SKM-1 (cell line): ENCODE results near the gene LAG3.

Source experiments
- DNase-seq: peaks from one replicate; lab custom pipeline; 2025; ENCODE audit not compliant: unreplicated experiment; lab: John Stamatoyannopoulos, UW

The LAG3 gene

DNA sequence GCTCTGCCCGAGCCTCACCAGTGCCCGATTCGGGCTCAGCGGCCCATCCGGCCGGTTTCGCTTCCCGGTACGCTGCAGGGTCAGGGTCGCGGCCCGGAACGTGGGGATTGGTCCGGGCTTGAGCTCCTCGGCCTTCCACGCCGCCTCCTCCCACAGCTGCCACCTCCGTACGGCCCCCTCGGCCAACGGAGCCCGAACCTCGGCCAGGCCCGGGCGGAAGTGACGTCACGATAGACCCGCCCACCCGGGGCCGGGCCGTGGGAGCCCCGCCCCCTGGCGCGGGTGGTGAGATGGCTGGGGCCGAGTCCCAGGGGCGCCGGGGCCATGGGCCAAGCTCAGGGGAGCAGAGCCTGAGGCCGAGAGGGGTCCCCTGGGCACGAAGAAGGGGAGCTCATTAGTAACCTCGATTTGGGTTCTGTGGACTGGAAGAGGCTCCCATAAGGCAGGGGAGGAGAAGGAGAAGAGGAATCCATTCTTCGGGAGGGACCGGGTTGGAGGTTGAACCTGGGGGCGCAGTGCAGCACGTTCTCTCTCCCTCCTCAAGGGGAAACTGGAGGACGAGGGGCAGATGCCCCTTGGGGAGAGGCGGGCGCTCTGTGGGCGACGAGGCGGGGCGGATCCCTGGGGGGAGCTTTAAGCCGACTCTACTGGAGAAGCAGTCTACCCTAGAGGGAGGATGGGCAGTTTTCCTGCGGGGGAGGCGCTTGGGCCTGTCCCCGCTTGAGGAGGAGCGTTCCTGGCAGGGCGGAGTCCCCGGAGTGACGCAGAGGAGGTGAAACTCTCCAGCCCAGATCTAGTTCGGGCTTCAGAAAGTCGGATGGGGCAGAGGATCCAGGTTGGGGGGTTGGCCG is 19.2 kb upstream of the LAG3 start, which contains the start of gene MLF2:
TSS of gene MLF2 (minus strand) at position 221 of the 851 bp plus-strand sequence. CDS start 807 bp downstream, outside the sequence.
- DNase-seq = peak; percentile 76

DNA sequence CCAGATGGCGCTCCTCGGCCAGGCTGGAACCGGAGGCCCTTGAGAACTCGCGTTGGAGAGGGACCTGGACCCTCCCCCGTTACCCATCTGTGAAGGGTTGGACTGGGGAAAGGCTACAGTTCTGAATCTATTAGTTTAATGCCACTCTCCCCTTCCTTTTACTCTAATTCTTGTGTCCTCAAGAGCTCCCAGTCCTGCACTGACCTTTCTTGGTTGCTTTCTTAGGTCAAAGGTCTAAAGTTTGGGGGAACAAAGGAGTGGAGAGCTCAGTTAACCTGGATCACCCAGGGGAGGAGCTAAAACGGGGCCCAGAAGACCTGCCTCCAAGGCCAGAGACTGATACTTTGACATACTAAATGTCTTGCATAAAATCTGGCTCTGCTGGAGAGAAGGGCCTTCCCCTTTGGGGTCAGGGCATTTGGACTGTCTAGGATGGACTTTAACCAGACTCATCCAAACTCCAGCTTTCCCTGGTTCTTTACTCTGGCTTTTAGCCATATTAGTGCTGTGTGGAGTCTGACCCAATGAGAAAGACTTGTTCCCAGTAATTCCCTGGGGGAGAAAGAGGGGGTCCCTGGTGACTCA is 18.5 kb upstream of the LAG3 start:
- no peak for DNase-seq

DNA sequence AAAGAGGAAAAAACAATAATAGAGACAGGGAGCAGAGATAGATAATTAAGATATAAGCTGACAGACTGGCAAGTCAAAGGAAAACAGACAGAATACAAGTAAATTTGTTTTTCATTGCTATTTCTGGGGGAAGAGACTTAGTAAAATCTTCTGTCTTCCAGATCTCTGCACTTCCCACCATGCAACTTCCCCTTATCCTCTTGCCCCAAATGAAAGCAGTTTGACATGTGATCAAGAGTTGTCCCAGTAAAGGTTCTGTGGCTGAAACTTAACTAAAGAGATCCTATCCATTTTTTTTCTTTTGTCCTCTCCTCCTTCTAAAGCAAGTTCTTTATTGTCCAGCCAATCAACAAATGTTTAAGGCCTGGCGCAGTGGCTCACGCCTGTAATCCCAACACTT is 17.9 kb upstream of the LAG3 start:
- no peak for DNase-seq

DNA sequence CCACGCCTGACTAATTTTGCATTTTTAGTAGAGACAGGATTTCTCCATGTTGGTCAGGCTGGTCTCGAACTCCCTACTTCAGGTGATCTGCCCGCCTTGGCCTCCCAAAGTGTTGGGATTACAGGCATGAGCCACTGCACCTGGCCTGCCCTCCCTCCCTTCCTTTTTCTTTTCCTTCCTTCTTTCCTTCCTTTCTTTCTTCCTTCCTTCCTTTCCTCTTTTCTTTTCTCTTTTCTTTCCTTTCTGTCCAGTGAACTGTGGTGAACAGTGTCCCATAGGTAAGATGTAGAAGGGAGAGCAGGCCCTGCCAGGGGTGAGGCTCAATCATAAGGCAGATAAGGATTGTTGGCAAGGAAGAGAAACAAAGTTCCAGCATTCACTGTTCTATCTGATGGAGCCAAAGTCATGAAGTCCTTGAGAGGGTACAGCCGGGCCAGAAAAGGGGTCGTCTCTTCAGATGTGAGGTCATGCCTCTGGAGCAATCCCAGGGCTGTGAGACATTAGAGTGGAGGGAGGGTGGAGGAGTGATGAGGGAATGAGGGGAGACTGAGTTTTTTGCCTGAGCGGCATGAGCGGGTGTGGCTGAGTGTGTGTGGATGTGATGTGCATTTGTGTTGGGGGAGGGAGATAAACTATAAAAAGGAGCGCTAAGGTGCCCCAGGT is 15.2 kb upstream of the LAG3 start:
- no peak for DNase-seq

DNA sequence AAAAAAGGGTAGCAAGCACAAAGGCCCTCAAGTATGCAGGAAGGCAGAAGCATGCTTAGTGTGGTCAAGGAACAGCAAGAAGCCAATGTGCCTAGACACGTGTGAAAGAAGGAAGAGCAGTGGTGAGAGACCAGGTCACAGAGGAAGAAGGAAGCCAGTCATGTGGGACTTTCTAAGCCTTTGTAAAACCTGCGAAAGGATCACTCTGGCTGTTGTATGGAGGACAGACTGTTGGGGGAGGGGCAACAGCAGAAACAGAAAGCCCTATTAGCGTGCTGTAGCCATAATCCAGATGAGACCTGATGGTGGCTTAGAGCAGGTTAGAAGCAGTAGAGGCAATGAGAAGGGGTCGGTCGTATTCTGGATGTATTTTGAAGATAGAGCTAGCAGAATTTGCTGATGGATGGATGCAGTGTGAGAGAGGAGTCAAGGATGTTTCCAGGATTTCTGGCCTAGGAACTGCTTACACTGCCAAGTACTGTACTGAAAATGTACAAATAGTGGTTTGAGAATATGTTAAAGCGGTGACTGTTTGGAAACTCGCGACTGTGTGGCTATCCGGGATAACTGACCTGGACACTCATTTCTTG is 13.7 kb upstream of the LAG3 start:
- DNase-seq = no peak

DNA sequence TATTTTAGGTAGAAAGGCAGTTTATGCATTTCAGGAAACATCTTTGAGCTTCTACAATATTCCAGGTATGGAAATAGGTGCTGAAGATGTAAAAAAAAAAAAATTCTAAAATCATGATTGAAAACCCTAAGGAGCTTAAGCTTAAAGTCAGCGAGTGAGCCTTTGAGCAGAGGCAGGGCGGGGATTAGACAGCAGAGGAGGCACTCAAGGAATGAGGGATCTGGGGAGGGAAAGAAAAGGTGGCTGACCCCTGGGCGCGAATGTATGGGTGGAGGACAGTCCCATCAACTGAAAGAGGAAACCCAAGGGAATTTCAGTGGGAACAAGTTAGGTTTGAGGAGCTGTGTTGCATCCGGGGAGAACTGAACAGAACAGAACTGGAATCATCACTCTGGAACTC is 12.6 kb upstream of the LAG3 start:
- DNase-seq = no peak

DNA sequence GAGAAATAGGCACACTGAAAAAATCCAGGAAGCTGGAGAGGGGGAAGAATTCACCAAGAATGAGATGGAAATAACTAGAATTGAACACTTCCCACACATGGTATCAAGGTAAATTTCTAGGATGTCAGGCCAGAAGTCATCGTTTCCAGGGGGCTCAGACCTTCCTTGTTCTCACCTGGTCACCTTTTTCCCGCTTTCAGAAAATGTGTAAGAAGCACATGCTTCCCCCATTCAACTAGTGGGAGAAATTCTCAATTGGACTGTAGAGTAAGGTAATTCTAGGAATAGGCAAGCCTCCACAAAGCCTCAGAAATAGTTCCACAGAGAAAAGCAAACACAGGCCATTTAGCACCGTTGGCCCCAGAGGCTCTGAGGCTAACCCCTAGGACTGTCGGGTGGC is 8.9 kb upstream of the LAG3 start:
- DNase-seq = no peak

DNA sequence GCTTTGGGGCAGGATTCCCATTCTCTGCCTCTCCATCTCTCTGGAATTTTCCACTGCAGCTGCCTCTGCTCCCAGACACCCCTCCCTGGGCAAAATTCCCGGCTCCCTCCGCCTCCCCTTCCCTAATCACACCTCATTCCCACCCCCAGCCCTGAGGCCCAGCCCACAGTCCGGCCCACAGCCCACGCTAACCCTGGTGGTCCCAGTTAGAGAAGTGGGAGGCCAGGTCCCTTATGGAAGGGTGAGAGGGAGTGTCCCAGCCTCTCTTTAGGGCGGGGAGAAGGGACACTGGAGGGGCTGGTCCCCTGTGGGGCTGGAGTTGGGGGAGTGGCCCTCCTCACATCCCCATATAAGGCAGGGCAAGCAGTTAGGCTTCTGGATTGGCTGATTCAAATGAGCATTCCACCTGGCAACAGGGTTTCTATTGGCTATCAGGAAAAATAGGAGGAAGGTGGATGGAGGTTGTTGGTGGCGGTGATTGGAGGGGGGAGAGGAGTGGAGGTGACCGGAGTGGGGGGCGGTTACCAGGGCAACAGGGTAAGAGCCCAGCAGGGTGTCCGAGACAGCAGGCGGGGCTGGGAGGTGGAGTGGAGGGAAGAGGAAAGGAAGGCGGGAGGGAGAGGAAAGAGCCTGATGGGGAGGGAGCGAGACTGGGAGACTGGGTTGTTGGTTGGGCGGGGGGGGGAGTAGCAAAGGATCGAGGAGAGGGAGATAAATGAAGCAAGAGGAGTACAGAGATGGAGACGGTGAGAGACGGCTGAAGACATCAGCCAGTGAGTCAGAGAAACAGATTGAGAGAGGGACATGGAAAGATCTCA is 8.1 kb upstream of the LAG3 start:
- DNase-seq = no peak

DNA sequence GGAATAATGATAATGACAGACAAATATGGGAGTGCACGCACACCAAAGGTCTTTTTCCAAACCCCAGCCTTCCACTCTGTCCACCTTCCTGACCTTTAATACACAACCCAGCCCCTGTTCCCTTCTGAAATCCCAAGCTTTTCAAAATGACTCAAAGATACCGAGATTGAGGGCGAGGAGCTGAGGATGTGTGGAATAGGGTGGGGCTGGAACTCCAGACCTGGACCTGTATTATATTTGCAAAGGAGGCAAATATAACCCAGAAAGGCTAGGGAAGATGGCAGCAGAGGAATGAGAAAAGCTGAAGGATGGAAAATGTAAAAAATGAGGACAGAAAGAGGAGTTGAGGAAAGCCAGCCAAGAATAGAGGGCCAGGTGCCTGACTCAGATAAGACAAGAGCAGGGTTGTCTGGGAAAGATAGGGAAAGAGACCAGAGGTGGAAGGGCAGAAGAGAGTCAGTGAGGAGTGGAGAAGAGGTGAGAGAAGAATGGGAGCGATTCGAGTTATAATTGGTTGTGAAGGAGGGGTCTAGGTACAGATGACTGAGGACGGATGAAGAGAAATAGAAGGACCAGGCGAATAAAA is 7.2 kb upstream of the LAG3 start:
- DNase-seq = no peak

DNA sequence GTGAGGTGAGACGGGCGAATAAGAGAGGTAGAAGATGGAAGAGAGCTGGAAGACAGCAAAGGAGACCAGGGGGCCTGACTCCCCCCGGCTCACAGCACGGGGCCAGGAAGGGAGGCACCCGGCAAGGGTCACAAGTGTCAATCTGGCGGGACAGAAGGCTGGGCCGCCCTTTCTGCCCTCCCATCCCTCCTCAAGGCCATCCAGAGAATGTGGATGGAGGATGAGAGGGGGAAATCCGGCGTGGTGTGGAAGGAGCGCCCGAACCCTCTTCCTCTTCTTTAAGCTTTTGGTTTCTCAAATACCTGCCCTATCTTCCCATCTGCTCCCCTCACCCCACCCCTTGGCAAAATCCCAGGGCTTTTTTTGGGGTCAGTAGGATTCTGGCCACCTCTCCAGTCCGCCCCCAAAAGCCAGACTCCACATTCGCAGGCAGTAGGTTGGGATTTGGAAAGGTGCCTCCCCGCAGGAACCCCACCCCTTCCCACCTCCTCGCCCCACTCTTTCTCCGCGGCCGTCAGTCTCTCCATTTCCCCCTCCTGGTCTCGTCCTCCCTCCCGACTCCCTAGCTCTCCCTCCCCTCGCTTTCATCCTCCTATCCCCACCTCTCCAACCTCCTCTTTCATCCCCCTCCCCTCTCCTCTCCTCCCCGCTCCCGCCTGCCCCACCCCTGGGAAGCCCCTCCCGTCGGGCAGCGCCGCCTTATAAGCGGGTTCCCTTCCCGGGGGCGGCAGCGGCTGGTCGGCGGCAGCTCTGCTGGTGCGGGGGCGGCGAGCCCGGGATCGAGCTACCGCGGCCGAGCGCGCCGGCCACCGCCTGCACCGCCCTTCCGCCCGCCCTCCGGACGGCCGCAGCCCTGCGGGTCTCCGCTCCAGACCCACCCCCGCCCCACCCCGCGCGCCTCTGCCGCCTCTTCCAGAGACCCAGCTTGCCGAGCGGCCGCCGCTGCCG is 6.4 kb upstream of the LAG3 start, which contains the start of gene PTMS:
TSS of gene PTMS (plus strand) at position 730 of the 948 bp plus-strand sequence. CDS start 343 bp downstream, outside the sequence.
- no peak for DNase-seq

DNA sequence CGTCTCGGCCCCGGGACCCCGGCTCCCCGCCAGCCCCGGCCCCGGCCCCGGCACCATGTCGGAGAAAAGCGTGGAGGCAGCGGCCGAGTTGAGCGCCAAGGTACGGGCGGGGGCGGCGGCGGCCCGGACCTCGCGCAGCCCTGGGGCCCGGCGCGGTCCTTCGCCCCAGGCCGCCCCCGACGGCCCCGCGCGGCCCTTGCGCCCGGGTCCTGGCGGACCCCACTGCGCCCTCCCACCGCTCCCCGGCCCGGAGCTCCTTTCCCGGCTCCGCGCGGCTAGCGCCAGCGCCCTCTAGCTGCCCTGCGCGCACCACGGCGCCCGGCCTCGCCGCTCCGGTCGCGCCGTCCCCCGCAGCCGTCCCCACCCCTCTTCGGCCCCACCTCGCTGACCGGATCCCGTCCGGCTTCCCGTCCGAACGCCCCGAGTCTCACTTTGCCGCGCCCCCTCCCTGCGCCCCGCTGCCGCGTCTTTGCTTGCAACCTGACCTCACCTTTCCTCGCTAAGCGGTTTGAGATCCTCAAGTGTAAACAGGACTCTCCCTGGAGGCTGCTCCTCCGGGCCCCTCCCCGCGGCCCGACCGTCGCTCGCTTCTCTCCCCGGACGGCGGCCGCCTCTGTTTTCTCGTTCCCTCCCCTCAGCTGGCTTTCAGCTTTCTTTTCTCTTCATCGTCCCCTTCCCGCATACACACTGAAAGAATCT is 5.5 kb upstream of the LAG3 start:
- no peak for DNase-seq

DNA sequence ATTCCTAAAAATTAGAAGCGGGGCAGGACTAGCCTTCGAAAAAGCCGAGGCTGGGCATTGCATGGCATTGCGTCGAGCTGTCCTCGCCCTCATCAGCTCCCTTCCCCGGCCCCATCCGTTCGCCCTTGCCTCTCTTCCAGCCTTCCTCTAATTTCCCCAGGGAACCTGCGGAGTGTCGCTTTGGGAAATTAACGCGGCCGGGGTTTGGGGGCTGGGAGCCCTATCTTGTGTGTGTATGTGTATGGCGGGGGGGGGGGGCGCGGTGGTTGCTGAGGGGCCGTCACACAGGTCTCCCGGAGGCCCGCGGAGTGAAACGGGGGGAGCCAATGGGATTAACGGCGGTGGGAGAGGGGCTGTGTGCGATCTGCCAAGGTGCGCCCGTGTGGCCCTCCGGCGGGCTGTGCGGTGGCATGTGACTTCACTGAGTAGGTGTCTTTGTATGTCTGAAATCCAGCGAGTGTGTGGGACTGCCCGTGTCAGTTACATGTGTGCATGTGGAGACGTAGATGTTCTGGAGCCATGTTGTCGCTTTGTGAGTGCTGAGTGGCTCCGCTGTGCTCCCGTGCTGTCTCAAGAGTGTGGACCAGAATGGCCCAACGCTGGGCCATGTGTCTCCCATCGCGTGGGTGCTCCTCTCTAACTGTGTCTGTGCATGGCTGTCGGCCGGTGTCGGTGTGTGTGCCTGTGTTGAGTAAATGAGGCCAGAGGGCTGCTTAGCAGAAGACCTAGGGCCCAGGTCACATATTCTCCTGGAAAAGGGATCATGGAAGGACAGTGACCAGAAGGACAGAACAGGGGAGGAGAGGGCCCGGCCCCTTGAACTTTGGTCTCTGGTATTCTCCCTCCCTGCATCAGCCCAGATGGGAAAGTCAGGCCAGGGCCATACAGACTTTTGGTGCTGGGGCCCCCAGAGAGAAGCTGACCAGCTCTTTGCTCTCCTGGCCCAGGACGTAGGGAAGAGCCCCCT is 4.7 kb upstream of the LAG3 start:
- DNase-seq = no peak

DNA sequence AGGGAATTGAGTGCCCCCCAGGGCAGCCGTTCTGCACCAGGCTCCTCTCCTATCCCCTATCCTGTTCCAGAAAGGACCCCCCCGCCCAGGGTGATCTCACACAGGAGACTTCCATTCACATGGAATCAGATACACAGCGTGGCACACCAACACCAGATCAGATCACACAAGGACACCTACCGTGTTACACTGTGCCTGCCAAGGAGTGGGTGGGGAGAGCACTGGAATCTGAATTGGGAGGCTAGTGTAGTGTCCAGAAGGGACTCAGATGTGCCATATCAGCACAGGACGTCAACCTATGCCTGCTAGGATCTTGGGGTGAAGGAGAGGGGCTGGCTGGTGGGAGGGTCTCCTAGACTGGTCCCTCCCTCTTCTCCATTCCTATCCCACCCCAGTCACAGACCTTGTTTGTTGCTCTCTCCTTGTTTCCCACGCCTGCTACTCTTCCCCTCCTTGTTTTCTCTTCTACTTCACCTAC is 3.8 kb upstream of the LAG3 start:
- DNase-seq = no peak

DNA sequence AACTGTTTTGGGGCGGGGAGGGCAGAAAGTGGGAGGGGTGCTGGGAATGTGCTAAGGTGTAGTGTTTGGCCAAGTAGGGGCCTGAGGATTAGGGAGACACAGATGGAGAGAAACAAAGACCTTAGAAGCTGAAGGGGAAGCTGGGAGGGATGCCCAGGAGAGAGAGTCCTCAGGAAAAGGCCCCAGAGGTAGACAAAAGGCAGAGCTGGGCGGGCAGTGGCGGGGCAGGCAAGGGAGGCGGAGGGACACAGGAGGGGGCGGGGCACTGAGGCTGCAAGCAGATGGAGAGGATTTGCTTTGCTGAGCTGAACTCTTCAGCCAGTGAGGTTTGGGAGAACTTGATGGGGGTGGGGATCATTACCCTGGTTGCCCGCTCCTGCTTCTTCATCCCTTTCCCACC is 3.3 kb upstream of the LAG3 start:
- no peak for DNase-seq

DNA sequence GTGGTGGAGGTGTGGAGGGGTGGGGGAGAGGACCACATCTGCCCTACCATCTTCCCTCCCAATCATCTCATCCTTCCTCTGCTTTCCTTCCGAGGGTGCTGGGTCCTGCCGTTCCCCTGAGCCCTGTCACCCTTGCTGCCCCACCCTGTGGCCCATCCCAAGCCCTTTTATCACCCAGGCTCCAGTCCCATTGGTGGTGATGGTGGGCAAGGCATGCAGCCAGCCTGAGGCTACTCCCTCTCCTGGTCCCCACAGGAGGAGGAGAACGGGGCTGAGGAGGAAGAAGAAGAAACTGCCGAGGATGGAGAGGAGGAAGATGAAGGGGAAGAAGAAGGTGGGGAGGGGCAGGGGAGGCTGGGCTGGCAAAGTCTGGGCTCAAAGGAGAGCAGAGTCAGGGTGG is 2.7 kb upstream of the LAG3 start:
- no peak for DNase-seq

DNA sequence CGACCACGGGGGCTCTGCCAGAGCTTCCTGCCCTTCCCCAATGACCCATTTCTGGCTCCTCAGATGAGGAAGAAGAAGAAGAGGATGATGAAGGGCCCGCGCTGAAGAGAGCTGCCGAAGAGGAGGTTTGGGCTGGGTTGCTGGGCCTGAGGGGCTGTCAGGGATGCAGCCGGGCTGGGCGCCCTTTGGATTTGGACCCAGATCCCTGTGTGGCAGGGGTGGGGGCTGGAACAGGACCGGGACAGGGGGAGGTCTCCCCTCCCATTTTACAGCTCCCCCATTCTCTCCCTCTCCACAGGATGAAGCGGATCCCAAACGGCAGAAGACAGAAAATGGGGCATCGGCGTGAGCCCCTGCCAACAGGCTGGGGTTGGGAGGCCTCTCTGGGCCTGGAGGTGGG is 2.2 kb upstream of the LAG3 start:
- DNase-seq = no peak

DNA sequence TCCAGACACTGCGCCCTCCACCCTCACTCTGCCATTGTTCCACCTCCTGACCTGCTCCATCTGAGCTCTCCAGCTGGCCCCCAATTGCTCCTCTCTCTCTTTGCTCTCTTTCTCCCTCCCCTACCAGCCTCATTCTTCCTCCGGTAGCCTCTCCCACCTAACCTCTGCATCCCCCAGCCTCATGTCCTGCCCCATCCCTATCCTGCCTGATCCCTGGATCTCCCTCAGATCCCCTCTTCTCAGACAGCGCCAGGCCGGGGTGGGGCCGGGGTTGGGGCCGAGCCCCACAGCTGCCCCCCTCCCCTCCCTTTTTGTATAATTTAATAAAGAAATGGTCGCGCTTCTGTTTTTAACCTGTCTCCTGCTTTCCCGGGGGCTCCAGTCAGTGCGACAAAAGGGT is 1.7 kb upstream of the LAG3 start:
- DNase-seq = no peak
